C4-2B (cell line): ENCODE results near the gene ABCG1.

ENCODE experiments used
- ZFX ChIP-seq: fragments of 450-650 bp; IDR thresholded peaks from 2 replicates; pipeline ENCODE4 v1.6.1; 2017
- TF ChIP-seq, protein P1 (sequence below): fragments of 450-650 bp; conservative IDR thresholded peaks from 2 replicates; pipeline ENCODE4 v1.5.1; 2017; ENCODE audit warnings: mild to moderate bottlenecking

DNA sequence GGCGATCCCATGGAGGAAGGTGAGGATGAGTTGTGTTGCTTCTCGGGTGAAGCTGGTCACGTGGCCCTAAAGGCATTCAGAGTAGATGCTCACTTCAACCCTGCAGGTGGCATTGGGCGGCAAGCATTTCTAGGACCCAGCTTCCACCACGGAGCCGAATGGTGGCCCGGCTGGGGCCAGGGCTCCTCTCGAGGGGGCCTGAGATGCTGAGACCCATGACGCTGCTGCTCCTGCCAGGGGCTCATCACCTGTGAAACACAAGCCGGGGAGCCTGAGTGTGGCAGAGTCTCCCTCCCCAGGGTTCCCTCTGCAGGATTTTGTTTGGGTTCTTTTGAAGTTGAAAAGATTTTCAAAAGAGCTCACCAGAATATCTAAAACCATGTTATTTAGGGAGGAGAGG is 41.2 kb downstream of the ABCG1 start:
- TF ChIP-seq, protein P1, sequence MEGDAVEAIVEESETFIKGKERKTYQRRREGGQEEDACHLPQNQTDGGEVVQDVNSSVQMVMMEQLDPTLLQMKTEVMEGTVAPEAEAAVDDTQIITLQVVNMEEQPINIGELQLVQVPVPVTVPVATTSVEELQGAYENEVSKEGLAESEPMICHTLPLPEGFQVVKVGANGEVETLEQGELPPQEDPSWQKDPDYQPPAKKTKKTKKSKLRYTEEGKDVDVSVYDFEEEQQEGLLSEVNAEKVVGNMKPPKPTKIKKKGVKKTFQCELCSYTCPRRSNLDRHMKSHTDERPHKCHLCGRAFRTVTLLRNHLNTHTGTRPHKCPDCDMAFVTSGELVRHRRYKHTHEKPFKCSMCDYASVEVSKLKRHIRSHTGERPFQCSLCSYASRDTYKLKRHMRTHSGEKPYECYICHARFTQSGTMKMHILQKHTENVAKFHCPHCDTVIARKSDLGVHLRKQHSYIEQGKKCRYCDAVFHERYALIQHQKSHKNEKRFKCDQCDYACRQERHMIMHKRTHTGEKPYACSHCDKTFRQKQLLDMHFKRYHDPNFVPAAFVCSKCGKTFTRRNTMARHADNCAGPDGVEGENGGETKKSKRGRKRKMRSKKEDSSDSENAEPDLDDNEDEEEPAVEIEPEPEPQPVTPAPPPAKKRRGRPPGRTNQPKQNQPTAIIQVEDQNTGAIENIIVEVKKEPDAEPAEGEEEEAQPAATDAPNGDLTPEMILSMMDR, result no peak
- TF ChIP-seq ZFX, result no peak
